ENCODE data around the gene PPP2R3C. TPM values are rescaled to one million over a fixed set of nuclear protein-coding genes. Genes with fewer than 3 reads are reported as not detected.
A peak's percentile ranks its signal among the peaks of the same experiment; 100 is the strongest.

Gene PPP2R3C
- total RNA-seq, 4 donors from 2014 or later = 10.0 to 14.2 (median 12.4) TPM

GRCh38 chr14:35047976-35048513 lies 73.7 kb downstream of the PPP2R3C start:
- no peak overlapping the region for H3K4me3 ChIP-seq
- WGBS = 76% methylated on average over 4 of the region's 4 CpGs
- DNase-seq (ENCODE audit: low spot score in 2 of 2) = no peak
- H3K9me3 ChIP-seq = no peaks in the 10 kb centered on the region
- TF ChIP-seq CTCF (IDR thresholded peaks at IDR 0.05) = no peak
- TF ChIP-seq POLR2A (IDR thresholded peaks at IDR 0.05) = no peak
- no peak for TF ChIP-seq EP300 (IDR thresholded peaks at IDR 0.05)
- TF ChIP-seq POLR2AphosphoS5 (IDR thresholded peaks at IDR 0.05) = no peak
- H3K27me3 ChIP-seq = no peaks in the 10 kb centered on the region
- H3K36me3 ChIP-seq = peaks cover 4% of the 10 kb centered on the region
- H3K4me1 ChIP-seq = peaks cover 27% of the 10 kb centered on the region
- no peak overlapping the region for H3K27ac ChIP-seq

- 25% methylated on average over 20 of the region's 23 CpGs for WGBS
- DNase-seq (ENCODE audit: low spot score in 2 of 2) = peak; percentile 82 to 84
- Histone ChIP-seq H3K4me3 (peak overlapping the region; percentile 81), H3K36me3 (no peaks in the 10 kb centered on the region), H3K27ac (peak overlapping the region; percentile 97), H3K4me1 (peaks cover 27% of the 10 kb centered on the region), H3K9me3 (no peaks in the 10 kb centered on the region), H3K27me3 (no peaks in the 10 kb centered on the region)
- TF ChIP-seq POLR2AphosphoS5 (IDR thresholded peaks at IDR 0.05) (no peak), CTCF (IDR thresholded peaks at IDR 0.05) (no peak), POLR2A (IDR thresholded peaks at IDR 0.05) (no peak)
These were observed 74.8 kb downstream of the PPP2R3C start for GRCh38 chr14:35046751-35047536.

- 0% methylated on average over 15 of the region's 77 CpGs for WGBS
- Histone ChIP-seq H3K36me3 (no peaks in the 10 kb centered on the region), H3K4me1 (peaks cover 27% of the 10 kb centered on the region), H3K4me3 (peak within 1 kb of the TSS; percentile 81), H3K27ac (peak within 1 kb of the TSS; percentile 97), H3K9me3 (no peaks in the 10 kb centered on the region), H3K27me3 (no peaks in the 10 kb centered on the region)
- DNase-seq (ENCODE audit: low spot score in 2 of 2) = peak; percentile 99
- TF ChIP-seq POLR2A (IDR thresholded peaks at IDR 0.05) (peak; percentile 41 to 78), POLR2AphosphoS5 (IDR thresholded peaks at IDR 0.05) (peak; percentile 45 to 79 (median 78)), CTCF (IDR thresholded peaks at IDR 0.05) (no peak)
These were observed 75.6 kb downstream of the PPP2R3C start, which contains the start of gene FAM177A1 for GRCh38 chr14:35046048-35046750. Gene FAM177A1 (plus strand): TSS chr14:35046272. CDS start chr14:35046464, 192 bp downstream.

GRCh38 chr14:35045798-35046047 lies 76.1 kb downstream of the PPP2R3C start:
- Histone ChIP-seq H3K4me3 (peak overlapping the region; percentile 81), H3K9me3 (no peaks in the 10 kb centered on the region), H3K27ac (peak overlapping the region; percentile 97), H3K27me3 (no peaks in the 10 kb centered on the region), H3K36me3 (no peaks in the 10 kb centered on the region), H3K4me1 (peaks cover 26% of the 10 kb centered on the region)
- TF ChIP-seq EP300 (IDR thresholded peaks at IDR 0.05) (no peak), CTCF (IDR thresholded peaks at IDR 0.05) (no peak), POLR2AphosphoS5 (IDR thresholded peaks at IDR 0.05) (peak in 1 of 3 donors; percentile 15), POLR2A (IDR thresholded peaks at IDR 0.05) (peak in 1 of 2 donors; percentile 38)
- DNase-seq (ENCODE audit: low spot score in 2 of 2) = no peak
- WGBS = 0% methylated on average over 6 of the region's 6 CpGs
